ENCODE data around the gene GRID2.

Gene GRID2

DNA sequence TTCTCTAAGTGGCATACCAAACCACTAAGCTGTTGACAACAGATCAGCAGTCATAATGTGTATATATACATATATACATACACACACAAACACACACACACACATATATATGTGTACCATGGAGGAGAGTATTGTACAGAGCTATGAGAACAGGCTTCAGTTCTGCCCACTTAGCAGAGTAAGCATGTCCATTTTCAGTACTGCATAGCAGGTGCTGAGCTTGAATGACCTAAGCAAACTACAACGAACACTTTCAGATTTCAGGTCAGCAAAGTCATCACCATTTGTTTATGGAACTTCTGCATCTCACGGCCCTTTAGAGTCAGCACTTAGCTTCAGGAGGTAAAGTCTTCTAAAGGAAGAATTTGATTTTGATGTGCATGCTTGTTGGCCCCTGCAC is 789.0 kb downstream of the GRID2 start:
- peaks cover 6% of the 10 kb centered on the region for H3K4me1 Mint-ChIP-seq
- no peaks in the 10 kb centered on the region for H3K27me3 Mint-ChIP-seq (ENCODE audit: low read depth)
- no peak overlapping the region for H3K4me3 Mint-ChIP-seq
- TF ChIP-seq, protein P1, sequence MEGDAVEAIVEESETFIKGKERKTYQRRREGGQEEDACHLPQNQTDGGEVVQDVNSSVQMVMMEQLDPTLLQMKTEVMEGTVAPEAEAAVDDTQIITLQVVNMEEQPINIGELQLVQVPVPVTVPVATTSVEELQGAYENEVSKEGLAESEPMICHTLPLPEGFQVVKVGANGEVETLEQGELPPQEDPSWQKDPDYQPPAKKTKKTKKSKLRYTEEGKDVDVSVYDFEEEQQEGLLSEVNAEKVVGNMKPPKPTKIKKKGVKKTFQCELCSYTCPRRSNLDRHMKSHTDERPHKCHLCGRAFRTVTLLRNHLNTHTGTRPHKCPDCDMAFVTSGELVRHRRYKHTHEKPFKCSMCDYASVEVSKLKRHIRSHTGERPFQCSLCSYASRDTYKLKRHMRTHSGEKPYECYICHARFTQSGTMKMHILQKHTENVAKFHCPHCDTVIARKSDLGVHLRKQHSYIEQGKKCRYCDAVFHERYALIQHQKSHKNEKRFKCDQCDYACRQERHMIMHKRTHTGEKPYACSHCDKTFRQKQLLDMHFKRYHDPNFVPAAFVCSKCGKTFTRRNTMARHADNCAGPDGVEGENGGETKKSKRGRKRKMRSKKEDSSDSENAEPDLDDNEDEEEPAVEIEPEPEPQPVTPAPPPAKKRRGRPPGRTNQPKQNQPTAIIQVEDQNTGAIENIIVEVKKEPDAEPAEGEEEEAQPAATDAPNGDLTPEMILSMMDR (IDR thresholded peaks at IDR 0.05; ENCODE audit: unreplicated experiment in 3 of 3) = no peak
- no peaks in the 10 kb centered on the region for H3K9me3 Mint-ChIP-seq
- no peak overlapping the region for H3K27ac Mint-ChIP-seq
- H3K36me3 Mint-ChIP-seq (ENCODE audit: low read depth) = no peaks in the 10 kb centered on the region

DNA sequence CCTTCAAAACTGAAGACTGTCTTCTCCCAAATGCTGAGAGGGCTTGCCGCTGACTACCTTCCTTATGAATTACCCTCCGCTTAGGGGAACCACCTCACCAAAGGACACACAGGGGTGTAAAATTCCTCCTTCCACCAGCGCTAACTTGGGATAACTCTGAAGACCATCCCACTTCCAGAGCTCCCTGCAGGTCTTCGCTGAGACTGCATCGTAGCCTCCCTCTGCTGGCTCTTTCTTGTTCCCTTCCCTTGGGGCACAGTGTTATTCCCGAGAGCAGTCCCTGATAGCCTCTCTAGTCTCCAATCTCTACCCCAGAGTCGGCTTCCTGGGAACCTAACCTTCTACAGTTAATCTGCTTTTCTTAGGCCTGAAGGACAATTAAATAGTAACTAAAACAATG is 799.3 kb downstream of the GRID2 start:
- Mint-ChIP-seq H3K4me1 (no peaks in the 10 kb centered on the region), H3K27ac (no peak overlapping the region), H3K27me3 (ENCODE audit: low read depth) (no peaks in the 10 kb centered on the region), H3K4me3 (no peak overlapping the region), H3K9me3 (peaks cover 13% of the 10 kb centered on the region), H3K36me3 (ENCODE audit: low read depth) (no peaks in the 10 kb centered on the region)
- TF ChIP-seq, protein P1 (IDR thresholded peaks at IDR 0.05; ENCODE audit: unreplicated experiment in 3 of 3) = no peak

DNA sequence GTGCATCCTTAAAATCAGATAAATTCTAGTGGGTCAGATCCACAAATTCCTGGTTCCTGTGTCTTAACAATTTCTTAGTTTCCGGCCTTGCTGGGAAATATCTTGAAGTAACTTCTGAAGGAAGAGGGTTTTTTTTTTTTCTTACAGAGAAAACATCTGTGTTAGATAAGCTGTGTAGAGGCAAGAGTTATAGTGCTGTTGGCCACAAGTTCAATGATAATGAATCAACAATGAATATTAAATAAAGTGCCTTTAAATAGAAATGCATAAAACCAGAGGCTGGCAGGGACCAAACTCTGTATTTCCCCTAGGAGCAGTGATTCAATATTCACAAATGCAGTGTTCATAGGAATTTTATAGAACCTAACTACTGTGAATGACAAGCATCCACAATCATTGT is 812.9 kb downstream of the GRID2 start:
- Mint-ChIP-seq H3K27me3 (ENCODE audit: low read depth) (no peaks in the 10 kb centered on the region), H3K36me3 (ENCODE audit: low read depth) (no peaks in the 10 kb centered on the region), H3K9me3 (peaks cover 4% of the 10 kb centered on the region), H3K27ac (peak overlapping the region; percentile 48 to 87 (median 61)), H3K4me1 (peaks cover 12% of the 10 kb centered on the region), H3K4me3 (no peak overlapping the region)
- TF ChIP-seq, protein P1 (IDR thresholded peaks at IDR 0.05; ENCODE audit: unreplicated experiment in 3 of 3) = no peak

DNA sequence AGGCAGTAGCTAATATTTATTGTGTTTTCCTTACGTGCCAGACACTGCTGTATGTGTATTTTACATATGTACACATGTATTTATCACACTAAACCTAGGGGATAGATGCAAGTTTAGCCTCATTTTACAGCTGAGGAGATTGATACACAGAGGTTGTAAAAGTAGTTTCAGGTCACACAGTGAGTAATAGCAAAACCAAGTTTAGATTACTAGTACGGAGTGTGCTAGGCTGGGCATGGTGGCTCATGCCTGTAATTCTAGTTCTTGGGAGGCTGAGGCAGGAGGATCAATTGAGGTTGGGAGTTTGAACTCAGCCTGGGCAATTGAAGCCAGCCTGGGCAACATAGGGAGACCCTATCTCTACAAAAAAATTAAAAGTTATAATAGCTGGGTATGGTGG is 823.7 kb downstream of the GRID2 start:
- H3K27ac Mint-ChIP-seq = no peak overlapping the region
- no peaks in the 10 kb centered on the region for H3K4me1 Mint-ChIP-seq
- TF ChIP-seq, protein P1 (IDR thresholded peaks at IDR 0.05; ENCODE audit: unreplicated experiment in 3 of 3) = no peak
- H3K36me3 Mint-ChIP-seq (ENCODE audit: low read depth) = no peaks in the 10 kb centered on the region
- H3K27me3 Mint-ChIP-seq (ENCODE audit: low read depth) = no peaks in the 10 kb centered on the region
- no peak overlapping the region for H3K4me3 Mint-ChIP-seq
- H3K9me3 Mint-ChIP-seq = no peaks in the 10 kb centered on the region

DNA sequence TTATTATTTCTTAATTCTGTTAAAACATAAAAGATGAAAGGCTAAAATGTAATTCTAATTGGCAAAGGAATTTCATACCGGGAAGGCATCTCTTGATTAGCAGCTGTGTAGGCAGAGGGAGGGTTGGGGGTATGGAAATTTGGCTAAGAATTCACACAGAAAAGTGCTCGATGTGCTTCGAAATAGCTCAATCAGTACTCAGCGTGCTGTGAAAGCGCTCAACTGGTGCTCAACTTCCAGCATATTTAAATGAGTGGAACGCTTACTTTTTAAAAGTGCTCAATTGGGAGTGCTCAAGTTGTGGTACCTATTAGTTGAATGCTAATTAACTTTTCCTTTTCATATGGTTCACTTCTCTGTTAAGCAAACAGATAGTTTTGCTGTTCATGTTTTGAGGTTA is 828.9 kb downstream of the GRID2 start:
- H3K27me3 Mint-ChIP-seq (ENCODE audit: low read depth) = no peaks in the 10 kb centered on the region
- TF ChIP-seq, protein P1 (IDR thresholded peaks at IDR 0.05; ENCODE audit: unreplicated experiment in 3 of 3) = no peak
- no peaks in the 10 kb centered on the region for H3K4me1 Mint-ChIP-seq
- H3K4me3 Mint-ChIP-seq = no peak overlapping the region
- no peak overlapping the region for H3K27ac Mint-ChIP-seq
- no peaks in the 10 kb centered on the region for H3K9me3 Mint-ChIP-seq
- H3K36me3 Mint-ChIP-seq (ENCODE audit: low read depth) = no peaks in the 10 kb centered on the region

DNA sequence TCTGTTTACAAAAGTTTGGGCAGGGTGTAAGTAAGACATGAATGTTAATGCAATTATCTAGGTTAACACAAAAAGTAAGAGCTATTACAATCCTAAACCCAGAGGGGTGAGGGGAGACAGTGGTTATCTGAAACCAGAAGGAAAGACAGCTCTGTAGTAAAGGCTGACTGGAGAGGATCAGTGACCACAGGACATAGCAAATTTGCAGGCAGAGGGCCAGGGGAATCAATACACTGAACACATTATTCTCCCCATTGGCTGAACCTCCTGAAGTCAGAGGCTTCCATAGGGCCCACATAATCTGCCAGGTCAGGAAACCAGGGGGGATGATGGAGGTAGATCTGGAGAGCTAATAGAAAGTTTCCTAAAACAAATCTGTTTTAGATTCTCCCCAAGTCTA is 835.4 kb downstream of the GRID2 start:
- Mint-ChIP-seq H3K27ac (no peak overlapping the region), H3K9me3 (no peaks in the 10 kb centered on the region), H3K4me3 (no peak overlapping the region), H3K4me1 (no peaks in the 10 kb centered on the region), H3K36me3 (ENCODE audit: low read depth) (no peaks in the 10 kb centered on the region), H3K27me3 (ENCODE audit: low read depth) (no peaks in the 10 kb centered on the region)
- TF ChIP-seq, protein P1 (IDR thresholded peaks at IDR 0.05; ENCODE audit: unreplicated experiment in 3 of 3) = no peak

Data from nephron (organoid).